ENCODE measurements around the gene KCNQ5.

GRCh38 chr6:72758901-72759300 is 137.0 kb downstream of the KCNQ5 start:
- TF ChIP-seq CTCF (IDR thresholded peaks at IDR 0.05; ENCODE audit: low read depth, low read length) (no peak), EZH2phosphoT487 (IDR thresholded peaks at IDR 0.05; ENCODE audit: low read depth) (no peak)
